Tibial artery (tissue), 4 donors: ENCODE measurements around the gene COLEC12.

Experiments used
- DNase-seq, 2 donors: peaks; one replicate each; pipeline ENCODE4 v3.0.0-alpha.2; 2019
- H3K27ac ChIP-seq, 2 donors: fragments of 200-600 bp; sonication (generic) in 1 of 2; 1 replicate in 1 of 2; 2 replicates in 1 of 2; pipeline ENCODE4 v1.5.1; 2018 to 2019; ENCODE audit warnings: mild to moderate bottlenecking in 1 of 2
- H3K27me3 ChIP-seq, 2 donors: fragments of 200-600 bp; sonication (generic) in 1 of 2; one replicate each; pipeline versions ENCODE4 v1.5.1 to v1.6.0; 2016 to 2019
- H3K36me3 ChIP-seq, 3 donors: fragments of 200-600 bp; sonication (generic) in 2 of 3; one replicate each; pipeline ENCODE4 v1.5.1; 2016 to 2019; ENCODE audit warnings: mild to moderate bottlenecking in 2 of 3
- H3K4me1 ChIP-seq, 4 donors: fragments of 200-600 bp; sonication (generic) in 2 of 4; 1 replicate in 3 of 4; 2 replicates in 1 of 4; pipeline ENCODE4 v1.5.1; 2016 to 2019
- H3K4me3 ChIP-seq, 2 donors: fragments of 200-600 bp; sonication (generic) in 1 of 2; 1 replicate in 1 of 2; 2 replicates in 1 of 2; pipeline ENCODE4 v1.5.1; 2018 to 2019; ENCODE audit warnings: mild to moderate bottlenecking in 2 of 2
- H3K9me3 ChIP-seq, 3 donors: fragments of 200-600 bp; sonication (generic) in 1 of 3; one replicate each; pipeline ENCODE4 v1.5.1; 2016 to 2019
- CTCF ChIP-seq, 2 experiments: fragments of 200-600 bp in 1 of 2; fragments of 450-650 bp in 1 of 2; IDR thresholded peaks; one replicate each; pipeline ENCODE4 v1.5.1; 2017 to 2019; ENCODE audit warnings: antibody characterized with exemption in 2 of 2, mild to moderate bottlenecking in 1 of 2, moderate library complexity in 1 of 2
- intact Hi-C: fragments of 100-400 bp; cut with DNase I; formaldehyde crosslinking; loops from one replicate; pipeline ENCODE4 v1.15.0; 2023; ENCODE audit warnings: low total_unique reads

COLEC12 gene

GRCh38 chr18:393574-393957 is 106.9 kb downstream of the COLEC12 start:
- Histone ChIP-seq H3K27me3 (no peaks in the 10 kb centered on the region), H3K4me3 (no peak overlapping the region), H3K27ac (no peak overlapping the region), H3K36me3 (no peaks in the 10 kb centered on the region), H3K9me3 (no peaks in the 10 kb centered on the region), H3K4me1 (peaks cover 0 to 15% (median 10%) of the 10 kb centered on the region in 4 donors)
- TF ChIP-seq CTCF (IDR thresholded peaks at IDR 0.05), result no peak
- no peak for DNase-seq
- intact Hi-C loops, result no loop called here

GRCh38 chr18:392928-393573 is 107.5 kb downstream of the COLEC12 start:
- Histone ChIP-seq H3K4me3 (no peak overlapping the region), H3K27ac (no peak overlapping the region), H3K4me1 (peaks cover 0 to 15% (median 10%) of the 10 kb centered on the region in 4 donors), H3K36me3 (no peaks in the 10 kb centered on the region), H3K27me3 (no peaks in the 10 kb centered on the region), H3K9me3 (no peaks in the 10 kb centered on the region)
- TF ChIP-seq CTCF (IDR thresholded peaks at IDR 0.05), result no peak
- intact Hi-C loops, result no loop called here
- DNase-seq, result no peak

- Histone ChIP-seq H3K4me1 (peaks cover 0 to 14% (median 10%) of the 10 kb centered on the region in 4 donors), H3K27me3 (no peaks in the 10 kb centered on the region), H3K36me3 (no peaks in the 10 kb centered on the region), H3K9me3 (no peaks in the 10 kb centered on the region), H3K27ac (no peak overlapping the region), H3K4me3 (no peak overlapping the region)
- intact Hi-C loops, result no loop called here
- TF ChIP-seq CTCF (IDR thresholded peaks at IDR 0.05), result no peak
- no peak for DNase-seq
Measured at GRCh38 chr18:390741-391478, 109.6 kb downstream of the COLEC12 start.

GRCh38 chr18:389658-390357 is 110.7 kb downstream of the COLEC12 start:
- no peak overlapping the region for H3K27ac ChIP-seq
- no peak overlapping the region for H3K4me3 ChIP-seq
- H3K36me3 ChIP-seq, result no peaks in the 10 kb centered on the region
- no peak for DNase-seq
- peaks cover 0 to 3% (median 2%) of the 10 kb centered on the region in 4 donors for H3K4me1 ChIP-seq
- intact Hi-C loops, result no loop called here
- H3K9me3 ChIP-seq, result no peaks in the 10 kb centered on the region
- no peak for TF ChIP-seq CTCF (IDR thresholded peaks at IDR 0.05)
- H3K27me3 ChIP-seq, result no peaks in the 10 kb centered on the region

- no peak for DNase-seq
- TF ChIP-seq CTCF (IDR thresholded peaks at IDR 0.05), result no peak
- no peak overlapping the region for H3K27ac ChIP-seq
- H3K36me3 ChIP-seq, result no peaks in the 10 kb centered on the region
- H3K27me3 ChIP-seq, result no peaks in the 10 kb centered on the region
- no peaks in the 10 kb centered on the region for H3K9me3 ChIP-seq
- no peaks in the 10 kb centered on the region for H3K4me1 ChIP-seq
- H3K4me3 ChIP-seq, result no peak overlapping the region
- intact Hi-C loops, result no loop called here
Measured at GRCh38 chr18:388200-388599, 112.3 kb downstream of the COLEC12 start.
